HG02610 (cell line): ENCODE results near the gene TTLL3.
"Not testable (repeated sequence)": the region's sequence is repeated elsewhere in the genome, so short reads cannot be mapped to it uniquely, and the experiment has no call there.

Experiments used
- ATAC-seq: cut with Tn5 transposase; IDR thresholded peaks from one replicate; pipeline ENCODE4 v1.9.1; 2021; ENCODE audit warnings: mild to moderate bottlenecking, moderate library complexity; ENCODE audit not compliant: unreplicated experiment

TTLL3 gene

GRCh38 chr3:9809615-9810432, at the start of gene TTLL3:
TSS of gene TTLL3 (plus strand) at chr3:9810262. CDS start at chr3:9810662, 400 bp downstream.
- ATAC-seq: peak; percentile 37

- no peak for ATAC-seq
These were observed 49.1 kb upstream of the TTLL3 start for GRCh38 chr3:9760779-9761505.

- no peak for ATAC-seq
These were observed 48.1 kb upstream of the TTLL3 start for GRCh38 chr3:9761919-9762318.

- ATAC-seq: no peak
These were observed 47.2 kb upstream of the TTLL3 start for GRCh38 chr3:9762871-9763270.

GRCh38 chr3:9765865-9766264, 44.2 kb upstream of the TTLL3 start:
- ATAC-seq: no peak

GRCh38 chr3:9767418-9767817, 42.6 kb upstream of the TTLL3 start:
- ATAC-seq: no peak

GRCh38 chr3:9768141-9768775, 41.8 kb upstream of the TTLL3 start:
- no peak for ATAC-seq

- ATAC-seq: no peak
These were observed 41.0 kb upstream of the TTLL3 start for GRCh38 chr3:9769012-9769411.

GRCh38 chr3:9769426-9770275, 40.4 kb upstream of the TTLL3 start, which contains the start of gene CAMK1:
TSS of gene CAMK1 (minus strand) at chr3:9769947. CDS start at chr3:9767749, 2,198 bp downstream.
- peak; percentile 71 for ATAC-seq

- ATAC-seq: no peak
These were observed 39.7 kb upstream of the TTLL3 start for GRCh38 chr3:9770276-9770812.

GRCh38 chr3:9771007-9771406, 39.1 kb upstream of the TTLL3 start:
- not testable (repeated sequence) for ATAC-seq

- no peak for ATAC-seq
These were observed 33.0 kb upstream of the TTLL3 start for GRCh38 chr3:9776896-9777693.

- no peak for ATAC-seq
These were observed 32.4 kb upstream of the TTLL3 start for GRCh38 chr3:9777694-9778021.

GRCh38 chr3:9778143-9779074, 31.7 kb upstream of the TTLL3 start:
- ATAC-seq: no peak

- no peak for ATAC-seq
These were observed 30.9 kb upstream of the TTLL3 start for GRCh38 chr3:9779075-9779593.

GRCh38 chr3:9779721-9780457, 30.2 kb upstream of the TTLL3 start:
- peak; percentile 51 for ATAC-seq

- no peak for ATAC-seq
These were observed 29.6 kb upstream of the TTLL3 start for GRCh38 chr3:9780458-9780812.

GRCh38 chr3:9780910-9781309, 29.2 kb upstream of the TTLL3 start:
- no peak for ATAC-seq
